GM12892 (cell line): ENCODE results near the gene LKAAEAR1.

Source experiments
- POLR2A ChIP-seq: IDR thresholded peaks from 2 replicates; pipeline ENCODE4 v1.6.1; 2011; ENCODE audit warnings: low read depth, low read length, control low read depth
- POLR2AphosphoS5 ChIP-seq: IDR thresholded peaks from 2 replicates; pipeline ENCODE4 v1.6.1; 2011; ENCODE audit warnings: low read depth, low read length, control low read depth
- TAF1 ChIP-seq: IDR thresholded peaks from 2 replicates; pipeline ENCODE4 v1.6.1; 2011; ENCODE audit warnings: low read depth, mild to moderate bottlenecking, control low read depth, low read length, borderline replicate concordance

DNA sequence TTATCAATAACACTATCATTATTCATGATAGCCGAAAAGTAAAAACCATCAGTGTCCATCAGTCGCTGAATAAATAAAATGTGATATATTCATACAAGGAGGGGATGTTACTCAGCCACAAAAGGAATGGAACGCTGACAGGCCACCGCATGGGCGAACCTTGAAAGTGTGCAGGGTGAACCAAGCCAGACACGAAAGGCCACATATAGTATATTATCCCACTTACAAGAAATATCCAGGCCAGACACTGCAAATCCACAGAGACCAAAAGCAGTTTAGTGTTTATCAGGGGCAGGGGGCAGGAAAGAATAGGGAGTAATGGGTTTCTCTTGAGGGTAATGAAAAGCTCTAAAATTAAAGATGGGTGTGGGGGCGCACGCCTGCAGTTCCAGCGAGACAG, 40.4 kb downstream of the LKAAEAR1 start:
- TF ChIP-seq POLR2A (no peak), POLR2AphosphoS5 (no peak), TAF1 (no peak)
